Raji (cell line): ENCODE results near the gene FRMD4A.

ENCODE experiments used
- POLR2A ChIP-seq: IDR thresholded peaks from 2 replicates; pipeline ENCODE4 v1.6.1; 2011; ENCODE audit warnings: low read depth, low read length, control low read depth; ENCODE audit not compliant: insufficient read depth

FRMD4A gene

DNA sequence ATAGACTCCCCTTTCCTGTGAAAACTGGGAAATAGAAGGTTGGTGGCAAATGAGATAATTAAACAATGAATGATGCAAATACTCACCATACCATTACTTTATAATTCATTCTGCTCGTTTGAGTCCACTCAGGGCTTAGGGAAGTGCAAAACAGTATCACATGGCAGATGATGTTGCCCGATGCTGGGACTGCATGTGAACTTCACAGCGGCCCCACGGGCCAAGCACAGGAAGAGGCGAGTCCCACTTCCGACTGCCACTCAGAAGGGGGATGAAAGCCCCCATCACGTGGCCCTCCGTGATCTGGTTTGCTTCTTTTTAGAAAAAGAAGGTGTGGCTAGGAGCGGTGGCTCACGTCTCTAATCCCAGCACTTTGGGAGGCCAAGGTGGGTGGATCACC, 672.5 kb downstream of the FRMD4A start:
- no peak for TF ChIP-seq POLR2A

GRCh38 chr10:13657101-13657680, 673.5 kb downstream of the FRMD4A start:
- TF ChIP-seq POLR2A, result no peak

GRCh38 chr10:13656337-13657100, 674.2 kb downstream of the FRMD4A start:
- no peak for TF ChIP-seq POLR2A

DNA sequence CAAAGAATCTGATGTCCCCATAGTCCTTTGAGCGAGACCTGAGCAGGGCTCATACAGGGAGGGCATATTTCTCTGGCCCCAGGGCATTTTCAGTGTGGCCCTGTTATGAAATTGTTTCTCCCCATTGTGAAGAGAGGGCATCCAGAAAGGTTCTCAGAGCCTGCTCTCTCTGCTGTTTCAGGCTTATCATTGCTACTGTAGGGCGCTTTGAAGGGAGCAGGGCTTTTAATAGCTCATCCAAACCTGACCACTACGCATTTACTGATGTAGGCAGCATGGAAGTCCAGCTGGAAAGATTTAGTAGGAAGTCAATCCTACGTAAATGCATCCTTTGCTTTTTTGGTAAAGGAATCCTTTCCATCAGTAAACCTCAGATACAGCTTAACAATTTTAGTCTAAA, 675.9 kb downstream of the FRMD4A start:
- TF ChIP-seq POLR2A, result no peak

GRCh38 chr10:13654118-13654830, 676.5 kb downstream of the FRMD4A start:
- no peak for TF ChIP-seq POLR2A

GRCh38 chr10:13652860-13653259, 677.9 kb downstream of the FRMD4A start:
- TF ChIP-seq POLR2A, result no peak

GRCh38 chr10:13651969-13652720, 678.6 kb downstream of the FRMD4A start:
- TF ChIP-seq POLR2A, result no peak

DNA sequence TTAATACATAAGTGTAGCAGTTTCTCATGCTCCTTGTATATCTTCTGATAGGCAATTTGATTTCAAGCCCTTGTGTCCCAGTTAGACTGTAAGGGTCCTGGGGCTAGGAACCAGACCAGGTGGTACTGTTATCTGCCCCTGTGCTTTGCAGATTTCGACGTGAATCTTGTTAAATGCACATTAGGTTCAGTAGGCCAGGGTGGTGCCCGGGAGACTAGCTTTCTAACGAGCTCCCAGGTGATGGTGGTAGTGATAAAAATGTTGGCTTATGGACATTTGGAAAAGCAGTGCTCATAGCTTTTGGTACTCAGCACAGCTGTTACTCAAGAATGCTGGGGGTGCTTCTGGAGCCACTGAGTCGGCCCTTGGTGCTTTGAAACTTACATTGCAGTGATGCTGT, 679.8 kb downstream of the FRMD4A start:
- no peak for TF ChIP-seq POLR2A

- no peak for TF ChIP-seq POLR2A
Observed at GRCh38 chr10:13649844-13650520, 680.7 kb downstream of the FRMD4A start.

DNA sequence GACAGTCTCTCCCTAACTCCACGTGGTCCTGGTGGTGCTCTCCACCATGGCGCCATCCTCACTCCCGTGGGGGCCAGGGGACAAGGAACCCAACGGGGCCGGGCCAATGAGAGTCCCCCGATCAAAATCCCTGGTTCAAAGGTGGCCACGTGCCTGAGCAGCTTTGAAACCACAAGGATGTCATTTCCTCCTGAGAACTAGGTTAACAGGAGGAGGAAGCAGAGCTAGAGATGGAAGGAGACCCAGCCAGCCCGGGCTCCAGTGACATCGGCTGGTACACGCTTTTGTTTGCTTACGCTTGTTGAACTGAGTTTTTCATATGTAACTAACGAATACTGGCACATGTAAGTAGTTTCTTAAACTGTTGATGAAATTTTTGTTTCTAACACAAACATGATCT, 682.3 kb downstream of the FRMD4A start:
- TF ChIP-seq POLR2A, result no peak

- no peak for TF ChIP-seq POLR2A
Observed at GRCh38 chr10:13644866-13645265, 685.9 kb downstream of the FRMD4A start.

DNA sequence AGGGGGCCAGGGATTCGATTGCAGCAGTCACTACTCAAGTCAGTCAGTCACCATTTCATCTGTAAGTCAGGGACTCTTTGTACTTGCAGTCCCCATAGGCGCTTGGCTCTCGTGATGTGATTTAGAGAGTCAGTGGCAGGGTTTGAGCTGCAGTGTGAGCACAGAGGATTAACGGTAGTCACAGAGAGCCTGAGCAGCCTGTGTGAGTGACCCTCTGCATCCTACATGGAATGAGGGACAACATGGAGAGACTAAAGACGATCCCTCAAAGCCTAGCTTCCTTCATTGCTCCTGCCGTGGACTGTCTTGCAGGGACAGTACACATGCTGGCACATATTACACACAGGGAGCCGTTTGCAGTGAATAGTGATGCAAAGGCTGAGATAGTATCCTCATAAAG, 687.7 kb downstream of the FRMD4A start:
- no peak for TF ChIP-seq POLR2A

GRCh38 chr10:13642293-13642692, 688.4 kb downstream of the FRMD4A start:
- TF ChIP-seq POLR2A, result no peak

DNA sequence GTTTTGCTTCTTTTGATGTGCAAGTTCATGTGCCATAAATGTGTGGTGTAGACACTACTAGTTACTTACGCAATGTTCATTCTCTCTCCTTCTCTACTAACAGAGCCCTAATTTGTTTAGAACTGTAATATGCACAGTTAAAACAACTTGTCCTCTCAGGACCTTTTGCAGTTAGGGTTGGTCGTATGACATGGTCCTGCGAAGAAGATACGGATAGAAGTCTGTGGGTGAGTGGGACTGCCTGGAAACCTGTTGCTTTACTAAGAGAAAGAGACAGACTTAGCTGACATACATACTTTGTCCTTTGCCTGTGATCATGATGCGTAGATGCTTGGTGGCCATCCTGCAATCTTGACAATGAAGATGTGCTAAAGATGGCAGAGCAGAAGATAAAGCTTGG, 692.8 kb downstream of the FRMD4A start:
- TF ChIP-seq POLR2A, result no peak

DNA sequence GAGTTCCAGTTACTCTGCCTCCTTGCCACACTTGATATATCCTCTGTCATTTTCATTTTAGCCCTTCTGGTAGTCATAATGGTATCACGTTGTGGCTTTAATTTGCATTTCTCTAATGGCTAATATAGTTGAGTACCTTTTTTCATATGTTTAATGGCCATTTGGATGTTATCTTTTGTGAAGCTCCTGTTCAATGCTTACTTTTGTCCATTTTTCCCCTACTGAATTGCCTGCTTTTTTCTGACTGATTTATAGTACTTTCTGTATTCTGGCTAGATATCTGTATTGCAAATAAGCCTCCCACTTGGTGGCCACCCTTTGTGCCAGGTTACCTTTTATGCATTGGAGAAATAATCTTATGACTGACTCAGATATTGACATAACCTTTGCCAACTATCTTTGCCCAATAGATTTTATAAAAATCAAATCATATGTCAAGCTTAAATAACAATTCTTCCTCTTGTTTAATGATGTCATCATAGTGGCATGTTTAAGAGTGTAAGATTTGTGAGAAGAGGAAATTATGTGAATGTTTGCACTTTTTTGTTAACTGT, 693.3 kb downstream of the FRMD4A start:
- TF ChIP-seq POLR2A, result no peak

- TF ChIP-seq POLR2A, result no peak
Observed at GRCh38 chr10:13636776-13637175, 693.9 kb downstream of the FRMD4A start.
